IMR-90 (cell line): ENCODE results near the gene MBTPS1. TPM values are rescaled to one million over a fixed set of nuclear protein-coding genes. Genes with fewer than 3 reads are reported as not detected.

Experiments used
- ATAC-seq: fragments of 200-7000 bp; cut with Tn5 transposase; 2 replicates; pipeline ENCODE4 v1.9.1; 2020; ENCODE audit warnings: low read depth, mild to moderate bottlenecking, moderate library complexity
- BruUV-seq: library from RNA; stranded (reverse); fragments of 400-500 nt; replicated peaks from 2 replicates; lab custom pipeline; 2021; lab: Mats Ljungman, UMichigan
- CTCF ChIA-PET: fragments of 300-600 bp; formaldehyde crosslinking; extraction: SDS; loops from one replicate; lab custom pipeline; 2021; ENCODE audit warnings: antibody characterized with exemption; lab: Yijun Ruan, JAX
- POLR2A ChIA-PET: fragments of 300-600 bp; sonication (Branson Sonifier 250); formaldehyde crosslinking; loops from one replicate; lab custom pipeline; 2022; ENCODE audit warnings: antibody characterized with exemption; ENCODE audit not compliant: unreplicated experiment; lab: Charles Lee
- DNase-seq: peaks from one replicate; pipeline ENCODE4 v3.0.0; 2013
- H2AFZ ChIP-seq: replicated peaks from 2 replicates; pipeline ENCODE3; 2013; ENCODE audit warnings: low read length, mild to moderate bottlenecking; ENCODE audit not compliant: poor library complexity
- H2AK5ac ChIP-seq: 2 replicates; pipeline ENCODE4 v1.6.1; 2013; ENCODE audit warnings: low read depth, low read length, inconsistent platforms
- H2AK9ac ChIP-seq: replicated peaks from 2 replicates; pipeline ENCODE3; 2013; ENCODE audit warnings: mild to moderate bottlenecking, low read depth, low read length, moderate library complexity; ENCODE audit not compliant: poor library complexity
- H2BK120ac ChIP-seq: 2 replicates; pipeline ENCODE4 v1.6.1; 2013; ENCODE audit warnings: low read depth, low read length, inconsistent platforms
- H2BK15ac ChIP-seq: 3 replicates; pipeline ENCODE4 v1.6.1; 2013; ENCODE audit warnings: low read depth, low read length, inconsistent platforms
- H2BK20ac ChIP-seq: 2 replicates; pipeline ENCODE4 v1.6.1; 2013; ENCODE audit warnings: low read depth, mild to moderate bottlenecking, inconsistent platforms, low read length, moderate library complexity
- H2BK5ac ChIP-seq: 2 replicates; pipeline ENCODE4 v1.6.1; 2013; ENCODE audit warnings: mild to moderate bottlenecking, low read depth, low read length, inconsistent platforms; ENCODE audit not compliant: poor library complexity, severe bottlenecking
- H3K14ac ChIP-seq: replicated peaks from 2 replicates; pipeline ENCODE4 v1.6.1; 2013; ENCODE audit warnings: low read depth, low read length, inconsistent platforms
- H3K18ac ChIP-seq: 2 replicates; pipeline ENCODE4 v1.6.1; 2013; ENCODE audit warnings: low read depth, low read length, control low read depth
- H3K23ac ChIP-seq: 2 replicates; pipeline ENCODE4 v1.6.1; 2013; ENCODE audit warnings: low read depth, low read length, inconsistent platforms
- H3K27ac ChIP-seq: 2 replicates; pipeline ENCODE4 v1.5.1; 2013; ENCODE audit warnings: mild to moderate bottlenecking, control low read depth, low read length; ENCODE audit not compliant: insufficient read depth
- H3K27me3 ChIP-seq: 2 replicates; pipeline ENCODE4 v1.6.1; 2013; ENCODE audit warnings: low read length; ENCODE audit not compliant: control insufficient read depth, insufficient read depth
- H3K36me3 ChIP-seq: 2 replicates; pipeline ENCODE4 v1.6.1; 2013; ENCODE audit warnings: low read length, mixed read lengths; ENCODE audit not compliant: control insufficient read depth, insufficient read depth
- H3K4ac ChIP-seq: 2 replicates; pipeline ENCODE4 v1.6.1; 2013; ENCODE audit warnings: low read depth, low read length, inconsistent platforms
- H3K4me1 ChIP-seq: 2 replicates; pipeline ENCODE4 v1.6.1; 2013; ENCODE audit warnings: low read length, mixed read lengths; ENCODE audit not compliant: control insufficient read depth, insufficient read depth
- H3K4me2 ChIP-seq: 2 replicates; pipeline ENCODE4 v1.6.1; 2013; ENCODE audit warnings: low read depth, mild to moderate bottlenecking, control low read depth, low read length, moderate library complexity
- H3K4me3 ChIP-seq: 2 replicates; pipeline ENCODE4 v1.5.1; 2013; ENCODE audit warnings: low read depth, mild to moderate bottlenecking, control low read depth, low read length, moderate library complexity; ENCODE audit not compliant: insufficient read depth
- H3K56ac ChIP-seq: 2 replicates; pipeline ENCODE4 v1.6.1; 2013; ENCODE audit warnings: low read length, inconsistent platforms; ENCODE audit not compliant: insufficient read depth; ENCODE audit errors: extremely low read depth
- H3K79me1 ChIP-seq, 2 experiments: 2 replicates each; pipeline ENCODE4 v1.6.1; 2013; ENCODE audit warnings: low read length in 2 of 2, inconsistent platforms in 1 of 2, low read depth in 1 of 2
- H3K9ac ChIP-seq: 2 replicates; pipeline ENCODE4 v1.6.1; 2013; ENCODE audit warnings: low read depth, low read length, control low read depth
- H3K9me1 ChIP-seq: 2 replicates; pipeline ENCODE4 v1.6.1; 2013; ENCODE audit warnings: low read length, inconsistent platforms; ENCODE audit not compliant: insufficient read depth
- H3K9me3 ChIP-seq: 2 replicates; pipeline ENCODE4 v1.6.1; 2013; ENCODE audit warnings: low read length; ENCODE audit not compliant: control insufficient read depth, insufficient read depth
- H4K20me1 ChIP-seq: 2 replicates; pipeline ENCODE4 v1.6.1; 2013; ENCODE audit warnings: low read length, inconsistent platforms; ENCODE audit not compliant: insufficient read depth
- H4K5ac ChIP-seq: 2 replicates; pipeline ENCODE4 v1.6.1; 2013; ENCODE audit warnings: mild to moderate bottlenecking, low read depth, low read length, control low read depth
- H4K8ac ChIP-seq, 2 experiments: 2 replicates each; pipeline ENCODE4 v1.6.1; 2013; ENCODE audit warnings: low read depth in 2 of 2, low read length in 2 of 2, control low read depth in 1 of 2, inconsistent platforms in 1 of 2
- H4K91ac ChIP-seq: 2 replicates; pipeline ENCODE4 v1.6.1; 2013; ENCODE audit warnings: low read depth, low read length, inconsistent platforms; ENCODE audit not compliant: insufficient read depth
- CEBPB ChIP-seq: IDR thresholded peaks from 2 replicates; pipeline ENCODE4 v1.6.1; 2012; ENCODE audit warnings: low read depth, low read length, improper control_type of control experiment
- CHD1 ChIP-seq: IDR thresholded peaks from 2 replicates; pipeline ENCODE4 v1.6.1; 2012; ENCODE audit warnings: low read depth, low read length, improper control_type of control experiment
- FOS ChIP-seq: fragments of 150-350 bp; IDR thresholded peaks from 2 replicates; pipeline ENCODE4 v1.6.1; 2016; ENCODE audit warnings: low read depth, low read length
- MAFK ChIP-seq: IDR thresholded peaks from 2 replicates; pipeline ENCODE4 v1.6.1; 2012; ENCODE audit warnings: low read depth, low read length, improper control_type of control experiment
- MAZ ChIP-seq: IDR thresholded peaks from 2 replicates; pipeline ENCODE4 v1.6.1; 2012; ENCODE audit warnings: low read depth, mild to moderate bottlenecking, low read length, improper control_type of control experiment, moderate library complexity, borderline replicate concordance
- MXI1 ChIP-seq: IDR thresholded peaks from 2 replicates; pipeline ENCODE4 v1.6.1; 2012; ENCODE audit warnings: low read depth, mild to moderate bottlenecking, low read length, moderate library complexity, borderline replicate concordance
- NFE2L2 ChIP-seq: fragments of 150-350 bp; IDR thresholded peaks from 2 replicates; pipeline ENCODE4 v1.6.1; 2016; ENCODE audit warnings: low read depth, mild to moderate bottlenecking, low read length
- POLR2A ChIP-seq: IDR thresholded peaks from 2 replicates; pipeline ENCODE4 v1.6.1; 2012; ENCODE audit warnings: mild to moderate bottlenecking, low read depth, low read length
- RAD21 ChIP-seq: IDR thresholded peaks from 2 replicates; pipeline ENCODE4 v1.6.1; 2012; ENCODE audit warnings: low read length, improper control_type of control experiment
- RCOR1 ChIP-seq: IDR thresholded peaks from 2 replicates; pipeline ENCODE4 v1.6.1; 2012; ENCODE audit warnings: mild to moderate bottlenecking, low read length, improper control_type of control experiment; ENCODE audit not compliant: insufficient replicate concordance
- RFX5 ChIP-seq: IDR thresholded peaks from 2 replicates; pipeline ENCODE4 v1.8.0; 2012; ENCODE audit warnings: low read depth, mild to moderate bottlenecking, low read length, moderate library complexity
- SMC3 ChIP-seq: fragments of 150-350 bp; IDR thresholded peaks from 2 replicates; pipeline ENCODE4 v1.6.1; 2016; ENCODE audit warnings: low read depth, mild to moderate bottlenecking, antibody characterized with exemption, low read length, moderate library complexity
- WGBS, 2 experiments: methylation state at CpG; one replicate each; pipeline versions ENCODE4 v1.1.5 to v1.1.7; 2013; ENCODE audit warnings: missing lambda C conversion rate in 2 of 2; ENCODE audit not compliant: insufficient read length in 1 of 2; ENCODE audit errors: extremely low coverage in 2 of 2; 5-methylcytosine and 5-hydroxymethylcytosine counted together
- dilution Hi-C: fragments of 300-500 bp; cut with HindIII; formaldehyde crosslinking; loops from one replicate; pipeline ENCODE4 v1.14.3; 2018; ENCODE audit warnings: low sequenced_read_pairs; ENCODE audit not compliant: unreplicated experiment
- in situ Hi-C: fragments of 300-500 bp; cut with MboI; formaldehyde crosslinking; loops from 3 replicates; pipeline ENCODE4 v1.14.3; 2019; ENCODE audit warnings: low sequenced_read_pairs, inconsistent platforms, mixed read lengths
- intact Hi-C: fragments of 100-400 bp; cut with micrococcal nuclease; formaldehyde crosslinking; loops from 2 replicates; pipeline ENCODE4 v1.10.0; 2022
- polyA plus RNA-seq, 3 experiments: library from polyadenylated mRNA; depleted of rRNA; stranded (reverse); fragments of >200 nt; gene quantifications; 2 replicates each; pipeline ENCODE4 v1.2.3, GENCODE V29; 2012; ENCODE audit warnings: low replicate concordance in 1 of 3
- total RNA-seq: library from RNA; depleted of rRNA; stranded (reverse); fragments of >200 nt; gene quantifications from 2 replicates; pipeline ENCODE4 v1.2.3, GENCODE V29; 2012
- TF ChIP-seq, protein P1 (sequence below): fragments of 150-350 bp; IDR thresholded peaks from 2 replicates; pipeline ENCODE4 v1.6.1; 2016; ENCODE audit warnings: low read depth, mild to moderate bottlenecking, low read length, moderate library complexity, borderline replicate concordance
- TF ChIP-seq, protein P2 (sequence below): conservative IDR thresholded peaks from 2 replicates; pipeline ENCODE4 v1.5.1; 2012; ENCODE audit warnings: mild to moderate bottlenecking, low read depth, low read length, improper control_type of control experiment
- TF ChIP-seq, protein P3 (sequence below): fragments of 150-350 bp; IDR thresholded peaks from 2 replicates; pipeline ENCODE4 v1.6.1; 2017; ENCODE audit warnings: mild to moderate bottlenecking, antibody characterized with exemption, low read length, low read depth

MBTPS1 gene
- total and polyA plus RNA-seq, 2 of the 4 experiments (the other 2 are of a cell fraction), result 59.0 to 70.4 TPM

DNA sequence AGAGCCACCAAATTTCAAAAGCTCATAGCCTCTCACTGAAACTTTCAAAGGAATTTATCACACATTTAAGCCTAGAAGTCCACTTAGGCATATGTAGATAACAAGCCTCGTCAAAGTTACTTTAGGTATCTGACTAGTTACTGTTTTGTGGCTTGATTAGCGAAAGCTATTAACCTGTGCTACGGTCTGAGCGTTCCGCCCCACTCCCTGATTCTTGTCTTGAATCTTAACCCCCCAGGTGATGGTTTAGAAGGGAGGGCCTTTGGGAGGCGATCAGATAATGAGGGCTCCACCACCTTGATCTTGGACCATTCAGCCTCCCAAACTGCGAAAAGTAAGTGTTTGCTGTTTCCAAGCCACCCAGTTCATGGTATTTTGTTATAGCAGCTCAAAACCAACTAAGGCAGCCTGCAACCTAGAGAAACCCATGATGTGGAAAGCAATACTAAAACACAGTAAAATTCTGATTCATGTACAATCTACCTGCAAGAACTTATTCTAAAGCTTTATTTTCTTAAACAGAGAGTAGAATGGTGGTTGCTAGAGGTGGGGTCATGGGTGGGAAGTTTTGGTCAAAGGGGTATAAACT lies 21.1 kb upstream of the MBTPS1 start:
- Histone ChIP-seq H2AFZ (no peak overlapping the region), H2BK5ac (no peak overlapping the region), H2BK20ac (no peak overlapping the region), H2BK15ac (no peak overlapping the region), H2BK120ac (no peak overlapping the region), H3K9me3 (no peaks in the 10 kb centered on the region), H3K23ac (no peak overlapping the region; the same call in 1 of the 2 replicates), H3K56ac (no peak overlapping the region), H2AK5ac (no peak overlapping the region), H3K4me3 (no peak overlapping the region), H4K20me1 (peaks cover 21% of the 10 kb centered on the region; the same call in 1 of the 2 replicates), H3K36me3 (no peaks in the 10 kb centered on the region), H3K4me1 (peaks cover 25% of the 10 kb centered on the region), H3K79me1 (peaks cover 24 to 63% of the 10 kb centered on the region in 2 experiments), H2AK9ac (no peak overlapping the region), H4K91ac (no peak overlapping the region), H3K14ac (no peak overlapping the region), H4K5ac (no peak overlapping the region), H3K4me2 (no peak overlapping the region), H3K27me3 (no peaks in the 10 kb centered on the region), H3K9me1 (peaks cover 20% of the 10 kb centered on the region), H4K8ac (no peak overlapping the region), H3K9ac (no peak overlapping the region), H3K27ac (no peak overlapping the region), H3K18ac (no peak overlapping the region), H3K4ac (no peak overlapping the region)
- no peak for TF ChIP-seq RCOR1
- TF ChIP-seq NFE2L2, result no peak
- TF ChIP-seq RAD21, result no peak
- TF ChIP-seq, protein P1, sequence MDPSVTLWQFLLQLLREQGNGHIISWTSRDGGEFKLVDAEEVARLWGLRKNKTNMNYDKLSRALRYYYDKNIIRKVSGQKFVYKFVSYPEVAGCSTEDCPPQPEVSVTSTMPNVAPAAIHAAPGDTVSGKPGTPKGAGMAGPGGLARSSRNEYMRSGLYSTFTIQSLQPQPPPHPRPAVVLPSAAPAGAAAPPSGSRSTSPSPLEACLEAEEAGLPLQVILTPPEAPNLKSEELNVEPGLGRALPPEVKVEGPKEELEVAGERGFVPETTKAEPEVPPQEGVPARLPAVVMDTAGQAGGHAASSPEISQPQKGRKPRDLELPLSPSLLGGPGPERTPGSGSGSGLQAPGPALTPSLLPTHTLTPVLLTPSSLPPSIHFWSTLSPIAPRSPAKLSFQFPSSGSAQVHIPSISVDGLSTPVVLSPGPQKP, result no peak
- TF ChIP-seq MAFK, result no peak
- TF ChIP-seq RFX5, result no peak
- TF ChIP-seq, protein P2, sequence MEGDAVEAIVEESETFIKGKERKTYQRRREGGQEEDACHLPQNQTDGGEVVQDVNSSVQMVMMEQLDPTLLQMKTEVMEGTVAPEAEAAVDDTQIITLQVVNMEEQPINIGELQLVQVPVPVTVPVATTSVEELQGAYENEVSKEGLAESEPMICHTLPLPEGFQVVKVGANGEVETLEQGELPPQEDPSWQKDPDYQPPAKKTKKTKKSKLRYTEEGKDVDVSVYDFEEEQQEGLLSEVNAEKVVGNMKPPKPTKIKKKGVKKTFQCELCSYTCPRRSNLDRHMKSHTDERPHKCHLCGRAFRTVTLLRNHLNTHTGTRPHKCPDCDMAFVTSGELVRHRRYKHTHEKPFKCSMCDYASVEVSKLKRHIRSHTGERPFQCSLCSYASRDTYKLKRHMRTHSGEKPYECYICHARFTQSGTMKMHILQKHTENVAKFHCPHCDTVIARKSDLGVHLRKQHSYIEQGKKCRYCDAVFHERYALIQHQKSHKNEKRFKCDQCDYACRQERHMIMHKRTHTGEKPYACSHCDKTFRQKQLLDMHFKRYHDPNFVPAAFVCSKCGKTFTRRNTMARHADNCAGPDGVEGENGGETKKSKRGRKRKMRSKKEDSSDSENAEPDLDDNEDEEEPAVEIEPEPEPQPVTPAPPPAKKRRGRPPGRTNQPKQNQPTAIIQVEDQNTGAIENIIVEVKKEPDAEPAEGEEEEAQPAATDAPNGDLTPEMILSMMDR, result no peak
- TF ChIP-seq POLR2A, result no peak
- no peak for TF ChIP-seq CHD1
- TF ChIP-seq MAZ, result no peak
- TF ChIP-seq SMC3, result no peak
- no peak for TF ChIP-seq MXI1
- TF ChIP-seq, protein P3, sequence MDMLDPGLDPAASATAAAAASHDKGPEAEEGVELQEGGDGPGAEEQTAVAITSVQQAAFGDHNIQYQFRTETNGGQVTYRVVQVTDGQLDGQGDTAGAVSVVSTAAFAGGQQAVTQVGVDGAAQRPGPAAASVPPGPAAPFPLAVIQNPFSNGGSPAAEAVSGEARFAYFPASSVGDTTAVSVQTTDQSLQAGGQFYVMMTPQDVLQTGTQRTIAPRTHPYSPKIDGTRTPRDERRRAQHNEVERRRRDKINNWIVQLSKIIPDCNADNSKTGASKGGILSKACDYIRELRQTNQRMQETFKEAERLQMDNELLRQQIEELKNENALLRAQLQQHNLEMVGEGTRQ, result no peak
- TF ChIP-seq CEBPB, result no peak
- no peak for TF ChIP-seq FOS
- DNase-seq, result no peak
- intact Hi-C loops, result no loop called here
- POLR2A ChIA-PET, result no interaction called here
- in situ Hi-C loops, result no loop called here
- no CpG with 5 or more reads among the region's 7 CpGs for WGBS, 2 experiments
- dilution Hi-C loops, result no loop called here
- CTCF ChIA-PET, result interaction anchor here (0.9 kb wide), 1 partner anchor 58 kb away, joined by 3 read pairs; no protein-coding TSS in a partner anchor
- no peak for ATAC-seq
- BruUV-seq, result no TSS peak
